GM12872 (cell line): ENCODE results near the gene AFF1.

Experiments
- TF ChIP-seq, protein P1 (sequence below): IDR thresholded peaks from 3 replicates; pipeline ENCODE4 v1.5.1; 2011; ENCODE audit warnings: low read depth, mild to moderate bottlenecking, low read length, moderate library complexity; ENCODE audit not compliant: insufficient read depth

AFF1 gene

DNA sequence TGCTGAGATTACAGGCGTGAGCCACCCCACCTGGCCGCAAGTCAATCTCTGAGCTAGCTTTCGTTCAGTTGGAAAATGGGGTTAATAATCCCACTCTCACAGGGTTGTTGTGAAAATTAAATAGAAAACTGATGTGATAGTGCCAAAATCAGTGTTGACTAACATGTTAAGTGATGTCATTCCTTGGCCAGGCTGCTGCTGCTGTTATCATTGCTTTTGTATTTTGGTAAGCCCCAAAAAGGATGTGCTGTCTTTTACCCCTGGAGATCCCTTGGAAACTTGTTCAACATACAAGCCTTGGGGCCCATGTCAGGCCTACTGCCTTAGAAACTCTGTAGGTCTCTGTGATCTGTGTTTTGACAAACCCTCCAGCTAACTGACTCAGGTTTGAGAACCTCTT lies 106.3 kb downstream of the AFF1 start:
- TF ChIP-seq, protein P1, sequence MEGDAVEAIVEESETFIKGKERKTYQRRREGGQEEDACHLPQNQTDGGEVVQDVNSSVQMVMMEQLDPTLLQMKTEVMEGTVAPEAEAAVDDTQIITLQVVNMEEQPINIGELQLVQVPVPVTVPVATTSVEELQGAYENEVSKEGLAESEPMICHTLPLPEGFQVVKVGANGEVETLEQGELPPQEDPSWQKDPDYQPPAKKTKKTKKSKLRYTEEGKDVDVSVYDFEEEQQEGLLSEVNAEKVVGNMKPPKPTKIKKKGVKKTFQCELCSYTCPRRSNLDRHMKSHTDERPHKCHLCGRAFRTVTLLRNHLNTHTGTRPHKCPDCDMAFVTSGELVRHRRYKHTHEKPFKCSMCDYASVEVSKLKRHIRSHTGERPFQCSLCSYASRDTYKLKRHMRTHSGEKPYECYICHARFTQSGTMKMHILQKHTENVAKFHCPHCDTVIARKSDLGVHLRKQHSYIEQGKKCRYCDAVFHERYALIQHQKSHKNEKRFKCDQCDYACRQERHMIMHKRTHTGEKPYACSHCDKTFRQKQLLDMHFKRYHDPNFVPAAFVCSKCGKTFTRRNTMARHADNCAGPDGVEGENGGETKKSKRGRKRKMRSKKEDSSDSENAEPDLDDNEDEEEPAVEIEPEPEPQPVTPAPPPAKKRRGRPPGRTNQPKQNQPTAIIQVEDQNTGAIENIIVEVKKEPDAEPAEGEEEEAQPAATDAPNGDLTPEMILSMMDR, result no peak

DNA sequence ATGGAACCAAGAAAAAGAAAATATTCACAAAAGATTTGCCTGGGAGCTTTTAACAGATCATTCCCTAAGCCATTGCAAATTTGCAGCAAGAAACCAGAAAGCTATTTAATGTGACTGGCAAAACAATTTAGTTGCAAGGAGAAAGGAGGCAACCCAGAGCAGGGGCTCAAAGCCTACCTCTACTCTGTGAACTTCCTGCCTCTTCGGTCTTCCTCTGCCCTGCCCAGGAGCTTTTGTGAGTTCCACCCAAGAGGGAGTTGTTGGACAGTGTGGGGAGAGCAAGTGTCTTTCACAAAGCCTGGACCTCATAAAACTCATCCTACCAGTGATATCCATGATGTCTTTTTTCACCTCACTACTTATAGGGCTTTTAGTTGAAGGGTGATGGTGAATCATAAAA lies 107.4 kb downstream of the AFF1 start:
- TF ChIP-seq, protein P1, result no peak

DNA sequence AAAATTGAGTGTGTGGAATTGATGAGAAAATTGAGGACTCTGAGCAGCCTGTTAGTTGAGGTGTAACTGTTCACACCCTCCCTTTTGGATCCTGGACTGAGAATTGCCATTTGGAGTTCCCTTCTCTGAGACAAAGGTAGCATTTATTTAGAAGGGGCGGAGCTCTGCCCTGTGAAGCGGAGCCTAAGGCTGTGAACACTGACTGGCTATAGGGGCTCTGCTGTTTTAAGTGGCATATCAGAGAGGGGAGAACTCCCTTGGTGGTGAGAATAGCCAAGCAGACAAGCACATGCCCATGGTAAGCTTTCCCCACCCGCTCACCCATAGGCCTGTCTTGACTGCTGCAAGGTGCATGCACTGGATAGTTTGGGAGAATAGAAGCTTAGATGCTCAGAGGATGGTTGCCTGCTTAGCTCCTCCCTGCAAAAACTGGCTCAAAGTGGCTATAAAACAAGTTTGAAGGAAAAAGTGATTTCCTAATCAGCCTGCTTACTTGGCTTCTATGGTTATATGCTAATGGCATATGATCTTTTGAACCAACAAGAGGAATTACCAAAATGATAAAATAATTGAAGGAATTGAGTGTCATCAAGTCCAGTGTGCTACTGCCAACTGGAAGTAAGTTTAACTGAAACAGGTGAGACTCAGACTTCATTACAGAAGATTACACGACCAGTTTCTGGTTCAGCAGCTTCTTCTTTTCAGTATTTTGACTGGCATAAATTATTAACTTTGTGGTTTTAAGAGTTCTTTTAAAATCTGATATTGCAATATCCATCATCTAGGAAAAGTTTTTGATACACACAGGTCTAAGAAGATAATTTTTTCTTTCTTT lies 108.4 kb downstream of the AFF1 start:
- TF ChIP-seq, protein P1, result no peak

GRCh38 chr4:87044511-87045233 lies 109.9 kb downstream of the AFF1 start:
- TF ChIP-seq, protein P1, result no peak

- TF ChIP-seq, protein P1, result no peak
These were observed 110.4 kb downstream of the AFF1 start for GRCh38 chr4:87045234-87045558.

GRCh38 chr4:87045659-87046058 lies 110.8 kb downstream of the AFF1 start:
- TF ChIP-seq, protein P1, result no peak

DNA sequence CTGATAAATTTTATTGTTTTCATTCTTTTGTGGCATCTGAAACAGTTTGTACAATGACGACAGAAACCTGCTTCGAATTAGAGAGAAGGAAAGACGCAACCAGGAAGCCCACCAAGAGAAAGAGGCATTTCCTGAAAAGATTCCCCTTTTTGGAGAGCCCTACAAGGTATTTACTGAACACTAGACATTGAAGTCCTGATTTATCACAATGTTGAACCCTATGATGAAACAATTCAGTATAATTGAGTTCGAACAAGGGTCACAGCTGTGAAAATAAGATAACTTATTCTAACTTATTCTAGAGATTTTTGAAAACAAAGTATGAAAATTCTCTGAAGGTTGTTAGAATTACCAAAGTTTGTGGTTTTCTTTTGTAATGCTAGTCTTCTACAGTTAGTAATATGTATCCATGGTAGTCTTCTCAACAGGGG lies 111.3 kb downstream of the AFF1 start:
- TF ChIP-seq, protein P1, result no peak
